ENCODE results near the gene CHIC2. TPM values are rescaled to one million over a fixed set of nuclear protein-coding genes. Genes with fewer than 3 reads are reported as not detected.

CHIC2 gene
- total and polyA plus RNA-seq, 2 of the 4 experiments (the other 2 are of a cell fraction), result 20.4 to 26.3 TPM

GRCh38 chr4:54056360-54056759 lies 8.0 kb downstream of the CHIC2 start:
- no peak overlapping the region for H3K4me3 ChIP-seq (ENCODE audit: insufficient read depth, low read depth, low read length)
- H3K27me3 ChIP-seq (ENCODE audit: control insufficient read depth, insufficient read depth, low read length), result no peaks in the 10 kb centered on the region
- H3K56ac ChIP-seq (ENCODE audit: extremely low read depth, insufficient read depth, low read length), result no peak overlapping the region
- no peak overlapping the region for H3K27ac ChIP-seq (ENCODE audit: insufficient read depth, low read length)
- H2AK5ac ChIP-seq (ENCODE audit: low read depth, low read length), result no peak overlapping the region
- H2BK5ac ChIP-seq (ENCODE audit: low read depth, low read length, poor library complexity, severe bottlenecking), result no peak overlapping the region
- ChIA-PET POLR2A (ENCODE audit: unreplicated experiment) (no interaction called here), CTCF (interaction anchor here (0.9 kb wide), 1 partner anchor 148 kb away, joined by 3 read pairs; no protein-coding TSS in a partner anchor)
- peaks cover 0 to 56% of the 10 kb centered on the region in 2 experiments; a peak in 2 of 4 replicates for H3K79me1 ChIP-seq (ENCODE audit: low read depth in 1 of 2, low read length in 2 of 2)
- H3K4me2 ChIP-seq (ENCODE audit: low read depth, low read length), result no peak overlapping the region
- no TSS peak for BruUV-seq (replicated peaks)
- no peak overlapping the region for H2AK9ac ChIP-seq (replicated peaks; ENCODE audit: low read depth, low read length, poor library complexity)
- peaks cover 79% of the 10 kb centered on the region; the same call in 1 of the 2 replicates for H4K20me1 ChIP-seq (ENCODE audit: insufficient read depth, low read length)
- H3K4me1 ChIP-seq (ENCODE audit: control insufficient read depth, insufficient read depth, low read length), result peaks cover 4% of the 10 kb centered on the region; the same call in 1 of the 2 replicates
- H2BK20ac ChIP-seq (ENCODE audit: low read depth, low read length), result no peak overlapping the region
- DNase-seq (no peak), ATAC-seq (ENCODE audit: low read depth) (no peak)
- H3K14ac ChIP-seq (replicated peaks; ENCODE audit: low read depth, low read length), result no peak overlapping the region
- H4K91ac ChIP-seq (ENCODE audit: insufficient read depth, low read depth, low read length), result no peak overlapping the region
- no peak overlapping the region for H3K18ac ChIP-seq (ENCODE audit: low read depth, low read length)
- no peak overlapping the region for H3K4ac ChIP-seq (ENCODE audit: low read depth, low read length)
- H3K9ac ChIP-seq (ENCODE audit: low read depth, low read length), result no peak overlapping the region
- no peak overlapping the region for H2BK120ac ChIP-seq (ENCODE audit: low read depth, low read length)
- H3K9me3 ChIP-seq (ENCODE audit: control insufficient read depth, insufficient read depth, low read length), result no peaks in the 10 kb centered on the region
- in situ Hi-C loops (cut with MboI; ENCODE audit: low sequenced_read_pairs), result loop anchor here (25.0 kb wide), 1 partner anchor 1044 kb away; no protein-coding TSS in a partner anchor
- H3K9me1 ChIP-seq (ENCODE audit: insufficient read depth, low read length), result peaks cover 5% of the 10 kb centered on the region; the same call in 1 of the 2 replicates
- dilution Hi-C loops (cut with HindIII; ENCODE audit: low sequenced_read_pairs, unreplicated experiment), result no loop called here
- H2AFZ ChIP-seq (replicated peaks; ENCODE audit: low read length, poor library complexity), result no peak overlapping the region
- intact Hi-C loops (cut with micrococcal nuclease), result no loop called here
- no peaks in the 10 kb centered on the region for H3K36me3 ChIP-seq (ENCODE audit: control insufficient read depth, insufficient read depth, low read length)
- no peak overlapping the region for H4K8ac ChIP-seq (ENCODE audit: low read depth in 2 of 2, low read length in 2 of 2)
- TF ChIP-seq NFE2L2 (IDR thresholded peaks at IDR 0.05; ENCODE audit: low read depth, low read length) (no peak), MXI1 (IDR thresholded peaks at IDR 0.05; ENCODE audit: borderline replicate concordance, low read depth, low read length) (no peak), MAFK (IDR thresholded peaks at IDR 0.05; ENCODE audit: low read depth, low read length) (no peak), RAD21 (IDR thresholded peaks at IDR 0.05; ENCODE audit: low read length) (no peak), CHD1 (IDR thresholded peaks at IDR 0.05; ENCODE audit: low read depth, low read length) (no peak), RCOR1 (IDR thresholded peaks at IDR 0.05; ENCODE audit: insufficient replicate concordance, low read length) (no peak), FOS (IDR thresholded peaks at IDR 0.05; ENCODE audit: low read depth, low read length) (no peak)
- TF ChIP-seq, protein P1, sequence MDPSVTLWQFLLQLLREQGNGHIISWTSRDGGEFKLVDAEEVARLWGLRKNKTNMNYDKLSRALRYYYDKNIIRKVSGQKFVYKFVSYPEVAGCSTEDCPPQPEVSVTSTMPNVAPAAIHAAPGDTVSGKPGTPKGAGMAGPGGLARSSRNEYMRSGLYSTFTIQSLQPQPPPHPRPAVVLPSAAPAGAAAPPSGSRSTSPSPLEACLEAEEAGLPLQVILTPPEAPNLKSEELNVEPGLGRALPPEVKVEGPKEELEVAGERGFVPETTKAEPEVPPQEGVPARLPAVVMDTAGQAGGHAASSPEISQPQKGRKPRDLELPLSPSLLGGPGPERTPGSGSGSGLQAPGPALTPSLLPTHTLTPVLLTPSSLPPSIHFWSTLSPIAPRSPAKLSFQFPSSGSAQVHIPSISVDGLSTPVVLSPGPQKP (IDR thresholded peaks at IDR 0.05; ENCODE audit: borderline replicate concordance, low read depth, low read length), result no peak
- TF ChIP-seq, protein P2, sequence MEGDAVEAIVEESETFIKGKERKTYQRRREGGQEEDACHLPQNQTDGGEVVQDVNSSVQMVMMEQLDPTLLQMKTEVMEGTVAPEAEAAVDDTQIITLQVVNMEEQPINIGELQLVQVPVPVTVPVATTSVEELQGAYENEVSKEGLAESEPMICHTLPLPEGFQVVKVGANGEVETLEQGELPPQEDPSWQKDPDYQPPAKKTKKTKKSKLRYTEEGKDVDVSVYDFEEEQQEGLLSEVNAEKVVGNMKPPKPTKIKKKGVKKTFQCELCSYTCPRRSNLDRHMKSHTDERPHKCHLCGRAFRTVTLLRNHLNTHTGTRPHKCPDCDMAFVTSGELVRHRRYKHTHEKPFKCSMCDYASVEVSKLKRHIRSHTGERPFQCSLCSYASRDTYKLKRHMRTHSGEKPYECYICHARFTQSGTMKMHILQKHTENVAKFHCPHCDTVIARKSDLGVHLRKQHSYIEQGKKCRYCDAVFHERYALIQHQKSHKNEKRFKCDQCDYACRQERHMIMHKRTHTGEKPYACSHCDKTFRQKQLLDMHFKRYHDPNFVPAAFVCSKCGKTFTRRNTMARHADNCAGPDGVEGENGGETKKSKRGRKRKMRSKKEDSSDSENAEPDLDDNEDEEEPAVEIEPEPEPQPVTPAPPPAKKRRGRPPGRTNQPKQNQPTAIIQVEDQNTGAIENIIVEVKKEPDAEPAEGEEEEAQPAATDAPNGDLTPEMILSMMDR (conservative IDR thresholded peaks at IDR 0.05; ENCODE audit: low read depth, low read length), result no peak
- H3K23ac ChIP-seq (ENCODE audit: low read depth, low read length), result no peak overlapping the region
- no peak overlapping the region for H4K5ac ChIP-seq (ENCODE audit: low read depth, low read length)
- no peak overlapping the region for H2BK15ac ChIP-seq (ENCODE audit: low read depth, low read length)
